GM21576 (cell line): ENCODE data around the gene AJAP1.
"Not testable (repeated sequence)": the region's sequence is repeated elsewhere in the genome, so short reads cannot be mapped to it uniquely, and the experiment has no call there.

Experiments
- ATAC-seq: cut with Tn5 transposase; IDR thresholded peaks from one replicate; pipeline ENCODE4 v1.9.1; 2021; ENCODE audit warnings: mild to moderate bottlenecking, moderate library complexity; ENCODE audit not compliant: unreplicated experiment

The AJAP1 gene

DNA sequence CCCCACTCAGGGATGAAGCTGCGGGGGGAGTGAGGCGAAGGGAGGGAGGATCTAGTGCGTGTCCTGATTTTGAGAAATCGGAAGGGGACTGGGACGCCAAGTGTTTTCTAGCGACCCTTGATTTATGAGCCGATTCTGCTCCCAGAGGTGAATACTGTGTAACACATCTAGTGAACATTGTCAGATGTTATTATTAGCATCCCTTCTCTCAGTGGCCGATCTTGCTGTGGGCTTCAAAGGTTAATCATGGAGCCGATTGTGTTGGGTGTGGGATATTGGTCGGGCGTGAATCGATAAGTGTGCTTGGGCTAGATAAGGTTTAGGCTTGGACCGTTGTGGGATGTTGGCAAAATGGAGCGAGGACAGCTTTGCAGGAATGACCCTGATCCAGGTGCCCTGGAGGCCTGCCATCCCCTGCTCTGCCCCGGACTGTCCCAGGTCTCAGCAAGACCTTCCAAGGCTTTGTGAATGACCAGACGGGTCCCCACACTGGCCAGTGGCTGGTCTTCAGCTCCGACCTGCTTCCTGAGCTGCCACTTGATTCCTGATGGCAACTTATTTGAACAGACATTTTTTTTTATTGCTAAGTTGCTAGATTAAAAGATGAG, 2.2 kb downstream of the AJAP1 start:
- ATAC-seq: no peak

DNA sequence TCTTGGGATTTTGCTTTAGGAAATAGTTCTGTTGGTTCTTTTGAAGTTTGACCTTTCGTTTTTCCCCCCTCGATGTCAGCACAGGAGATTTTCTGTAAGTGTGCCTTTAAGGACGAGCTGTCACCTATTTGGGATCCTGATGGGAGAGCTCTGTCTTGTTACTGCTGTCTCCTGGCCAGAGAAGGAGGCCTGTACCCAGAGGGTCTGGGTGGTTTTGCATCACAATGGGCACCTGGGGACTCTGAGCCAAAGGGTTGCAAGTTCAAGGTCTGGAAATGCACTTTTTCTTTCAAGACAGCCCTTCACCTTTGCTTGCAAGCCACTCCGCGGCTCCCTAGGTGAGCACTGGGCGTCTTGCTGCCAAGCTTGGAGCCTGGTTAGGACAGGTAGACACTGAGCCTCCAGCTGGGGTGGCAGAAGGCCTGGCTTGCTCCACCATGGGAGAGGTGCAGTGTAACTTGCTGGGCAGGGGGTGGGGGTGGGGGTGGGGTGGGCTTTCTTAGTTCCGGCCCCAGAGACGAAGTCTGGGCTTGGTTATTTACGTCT, 2.9 kb downstream of the AJAP1 start:
- no peak for ATAC-seq

DNA sequence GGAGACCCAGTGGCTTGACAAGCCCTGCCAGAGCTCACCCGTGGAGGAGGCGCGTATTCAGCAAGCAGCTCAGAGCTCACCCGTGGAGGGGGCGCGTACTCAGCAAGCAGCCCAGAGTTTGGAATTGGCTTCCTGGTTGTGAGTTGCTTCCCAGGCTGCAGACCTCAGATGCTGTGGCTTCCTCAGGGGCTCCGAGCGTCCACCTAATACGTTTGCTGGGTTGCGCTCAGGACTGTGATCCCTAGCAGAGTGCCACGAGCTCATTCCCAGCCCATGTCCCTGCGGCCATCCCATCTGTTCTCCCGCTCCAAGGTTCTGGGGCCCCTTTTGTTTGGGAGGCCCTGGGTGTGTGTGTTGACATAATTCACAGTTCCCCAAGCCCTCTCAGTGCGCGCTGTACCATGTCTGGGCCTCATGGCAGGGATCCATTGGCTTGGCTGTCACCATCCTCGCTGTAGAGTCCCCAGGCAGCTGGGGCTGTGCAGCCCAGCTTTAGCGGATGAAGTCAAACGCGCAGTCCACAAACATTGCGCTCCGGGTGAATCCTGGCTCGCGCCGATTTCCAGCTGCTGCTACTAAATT, 3.6 kb downstream of the AJAP1 start:
- ATAC-seq: no peak

DNA sequence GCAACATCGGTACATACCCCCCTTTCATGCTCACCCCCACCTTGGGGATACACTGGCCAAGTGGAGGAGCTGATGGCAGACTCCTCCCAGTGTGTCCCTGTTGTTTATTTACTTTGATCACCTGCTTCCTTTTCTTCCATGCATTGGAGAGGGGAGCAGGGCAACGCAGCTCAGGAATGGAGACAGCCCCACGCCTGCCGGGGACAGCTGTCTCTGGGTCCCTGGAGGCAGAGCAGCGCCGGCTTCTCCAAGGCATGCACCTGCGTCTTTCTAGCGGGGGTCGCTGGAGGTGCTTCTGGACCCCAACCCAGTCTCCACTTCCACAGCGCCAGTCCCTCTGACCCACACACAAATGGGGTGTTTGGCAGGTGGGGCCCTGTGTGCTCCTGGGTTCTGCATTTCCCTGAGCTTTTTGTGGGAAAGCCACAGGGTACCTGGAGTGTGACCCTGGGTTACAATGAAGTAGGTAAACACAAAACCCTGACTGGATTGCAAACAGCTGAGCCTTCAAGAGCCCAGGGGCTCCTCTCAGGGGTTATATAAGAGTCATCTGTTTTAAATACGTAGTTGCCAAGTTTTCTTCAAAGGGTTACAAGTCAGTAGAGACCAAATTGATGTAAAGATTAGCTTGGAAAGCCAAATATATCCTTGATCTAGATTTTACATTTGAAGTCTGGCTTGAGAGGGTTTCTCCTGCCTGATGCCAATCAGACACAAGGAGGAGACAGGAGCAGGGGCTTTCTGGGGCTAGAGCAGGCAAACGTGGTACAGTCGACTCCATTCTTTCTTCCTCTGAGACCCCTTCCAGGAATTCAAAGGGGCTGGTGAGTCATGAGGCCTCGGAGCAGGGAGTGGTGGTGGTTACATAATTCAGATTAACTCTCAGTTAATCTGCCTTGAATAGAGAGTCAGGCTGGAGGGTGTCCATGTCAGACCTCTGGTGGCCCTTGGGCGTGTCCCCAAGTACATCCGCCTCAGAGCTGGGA, 4.5 kb downstream of the AJAP1 start:
- no peak for ATAC-seq

DNA sequence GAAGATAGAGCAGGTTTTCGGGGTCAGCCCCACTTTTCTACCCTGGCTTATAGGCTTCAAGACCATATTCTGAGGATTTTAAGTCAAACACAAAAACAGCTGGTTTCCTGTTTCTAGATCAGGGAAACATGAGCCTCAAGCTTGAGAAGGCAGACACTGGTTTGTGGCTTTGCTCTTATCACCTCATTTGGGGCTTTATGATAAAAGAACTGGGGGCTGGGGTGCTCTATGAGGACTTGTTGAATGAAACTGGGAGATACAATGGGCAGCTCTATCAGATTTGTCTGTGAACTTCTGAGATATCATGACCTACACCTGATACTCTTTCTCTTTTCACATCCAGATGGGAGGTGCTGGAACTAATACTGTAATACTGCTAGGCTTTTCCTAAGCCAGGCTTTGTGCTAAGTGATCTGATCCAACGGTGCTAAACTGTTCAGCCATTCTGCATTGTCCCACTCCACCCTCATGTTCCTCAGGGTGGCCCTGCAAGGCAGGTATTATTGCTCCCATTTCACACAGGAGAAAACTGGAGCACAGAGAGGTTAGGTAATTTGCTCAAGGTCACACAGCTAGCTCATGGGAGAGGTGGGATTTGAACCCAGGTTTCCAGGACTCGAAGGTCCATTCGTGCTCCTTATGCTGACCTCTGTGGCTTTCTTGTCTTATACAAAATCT, 6.6 kb downstream of the AJAP1 start:
- ATAC-seq: no peak

DNA sequence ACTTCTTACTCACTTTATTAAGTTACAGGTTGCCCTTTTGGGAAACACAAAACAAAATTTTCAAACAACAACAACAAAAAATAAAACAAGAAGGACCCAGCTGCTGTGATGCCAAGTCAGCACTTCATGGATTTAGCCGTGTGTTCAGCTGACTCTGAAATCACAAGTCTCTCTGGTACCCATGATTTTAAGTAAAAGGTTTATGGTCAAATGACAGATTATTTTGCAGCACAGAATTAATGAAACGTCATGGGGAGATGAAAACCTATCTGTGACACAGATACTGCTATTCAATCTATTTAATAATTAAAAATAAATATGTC, 7.1 kb downstream of the AJAP1 start:
- ATAC-seq: no peak

DNA sequence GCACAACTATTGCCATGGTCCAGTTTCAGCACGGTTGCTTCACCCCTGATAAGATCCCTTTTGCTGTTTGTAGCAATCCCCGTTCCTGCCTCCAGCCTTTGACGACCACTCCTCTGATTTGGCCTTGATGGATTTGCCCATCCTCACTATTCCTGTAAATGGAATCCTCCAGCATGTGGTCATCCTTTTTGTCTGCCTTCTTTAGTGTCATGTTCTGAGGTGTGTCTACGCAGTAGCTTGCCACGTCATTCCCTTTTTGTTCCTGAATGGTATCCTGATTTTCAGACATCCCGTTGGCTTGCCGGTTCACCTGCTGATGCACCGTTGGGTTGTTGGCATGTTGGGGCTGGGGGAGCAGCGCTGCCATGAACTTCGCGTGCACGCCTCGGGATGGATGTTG, 7.8 kb downstream of the AJAP1 start:
- no peak for ATAC-seq

DNA sequence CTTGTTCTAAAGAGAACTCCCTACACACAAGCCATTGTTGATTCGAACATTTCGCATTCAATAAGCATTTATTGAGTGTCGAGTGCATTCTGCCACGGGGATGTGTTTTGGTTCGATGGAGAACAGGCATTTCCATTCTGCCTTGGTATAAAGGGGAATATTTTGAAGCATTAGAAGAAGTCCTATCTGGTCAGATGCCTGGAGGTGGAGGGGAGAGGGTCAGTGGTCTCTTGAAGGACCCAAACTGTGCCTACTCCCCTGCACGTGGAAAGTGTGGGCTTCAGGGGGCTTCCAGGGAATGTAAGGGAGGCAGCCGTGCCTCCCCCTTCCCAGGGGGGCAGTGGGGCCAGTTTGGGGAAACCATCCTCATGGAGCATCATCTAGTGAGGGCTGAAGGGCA, 8.3 kb downstream of the AJAP1 start:
- no peak for ATAC-seq

DNA sequence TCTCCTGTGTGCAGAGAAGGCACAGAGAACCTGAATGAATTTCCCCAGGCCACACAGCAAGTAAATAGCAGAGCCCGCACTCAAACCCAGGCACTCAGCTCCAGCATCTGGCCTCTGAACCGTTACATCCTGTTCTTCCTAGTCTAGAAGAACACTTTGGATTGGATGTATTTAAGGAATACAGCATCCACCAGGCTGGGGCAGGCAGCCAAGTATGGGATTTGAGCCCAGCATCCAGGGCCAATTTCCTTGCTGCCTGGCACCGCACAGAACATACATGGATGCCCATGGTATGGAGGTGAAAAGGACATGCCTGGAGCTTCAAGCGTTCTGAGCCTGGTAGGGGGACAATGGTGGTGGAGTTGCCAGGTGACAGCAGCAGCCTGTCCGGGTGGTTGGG, 9.7 kb downstream of the AJAP1 start:
- ATAC-seq: no peak

DNA sequence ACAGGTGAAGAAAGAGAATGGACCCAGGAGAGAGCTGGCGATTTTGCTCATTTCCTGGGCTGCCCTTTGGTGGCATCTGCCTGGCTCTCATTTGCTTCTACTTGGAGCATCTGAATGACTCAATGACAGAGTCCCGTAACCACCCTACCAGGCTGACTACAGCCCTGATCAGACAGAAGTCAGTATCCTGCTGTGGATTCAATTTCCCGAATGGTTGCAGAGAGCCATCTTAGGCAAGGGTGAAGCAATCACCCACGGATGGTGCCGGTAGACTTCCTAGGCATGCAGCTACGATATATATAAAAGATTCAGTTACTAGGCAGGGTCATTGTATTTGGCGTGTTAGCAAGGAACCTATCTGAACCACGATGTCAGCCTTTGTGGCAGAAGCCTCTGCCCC, 10.2 kb downstream of the AJAP1 start:
- ATAC-seq: no peak

DNA sequence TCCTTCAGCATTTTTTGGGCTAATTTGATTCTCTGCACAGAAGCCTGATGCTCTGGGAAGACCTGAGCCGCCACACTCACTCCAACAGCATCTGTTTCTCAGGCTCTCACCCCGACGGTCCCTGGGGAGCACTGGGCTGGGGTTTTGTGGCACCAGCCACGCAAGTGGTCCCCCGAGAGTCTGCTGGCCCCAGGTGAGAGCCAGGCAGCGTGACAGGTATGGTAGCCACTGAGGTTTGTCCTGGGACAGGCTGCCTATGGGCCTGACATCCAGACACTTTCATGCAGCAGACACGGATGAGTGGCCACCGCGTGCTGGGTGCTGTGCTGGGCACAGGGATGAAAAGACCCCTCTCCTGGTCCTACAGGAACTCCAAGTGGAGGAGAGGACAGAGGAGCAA, 11.0 kb downstream of the AJAP1 start:
- no peak for ATAC-seq

DNA sequence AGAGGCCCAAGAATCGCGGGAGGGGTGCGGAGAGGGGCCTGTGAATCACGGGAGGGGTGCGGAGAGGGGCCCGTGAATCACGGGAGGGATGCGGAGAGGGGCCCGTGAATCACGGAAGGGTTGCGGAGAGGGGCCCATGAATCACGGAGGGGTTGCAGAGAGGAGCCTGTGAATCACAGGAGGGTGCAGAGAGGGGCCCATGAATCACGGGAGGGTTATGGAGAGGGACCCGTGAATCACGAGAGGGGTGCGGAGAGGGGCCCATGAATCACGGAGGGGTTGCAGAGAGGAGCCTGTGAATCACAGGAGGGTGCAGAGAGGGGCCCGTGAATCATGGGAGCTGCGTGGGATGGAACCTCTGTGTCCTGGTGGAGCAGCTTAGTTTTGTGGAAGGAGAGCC, 12.3 kb downstream of the AJAP1 start:
- not testable (repeated sequence) for ATAC-seq

DNA sequence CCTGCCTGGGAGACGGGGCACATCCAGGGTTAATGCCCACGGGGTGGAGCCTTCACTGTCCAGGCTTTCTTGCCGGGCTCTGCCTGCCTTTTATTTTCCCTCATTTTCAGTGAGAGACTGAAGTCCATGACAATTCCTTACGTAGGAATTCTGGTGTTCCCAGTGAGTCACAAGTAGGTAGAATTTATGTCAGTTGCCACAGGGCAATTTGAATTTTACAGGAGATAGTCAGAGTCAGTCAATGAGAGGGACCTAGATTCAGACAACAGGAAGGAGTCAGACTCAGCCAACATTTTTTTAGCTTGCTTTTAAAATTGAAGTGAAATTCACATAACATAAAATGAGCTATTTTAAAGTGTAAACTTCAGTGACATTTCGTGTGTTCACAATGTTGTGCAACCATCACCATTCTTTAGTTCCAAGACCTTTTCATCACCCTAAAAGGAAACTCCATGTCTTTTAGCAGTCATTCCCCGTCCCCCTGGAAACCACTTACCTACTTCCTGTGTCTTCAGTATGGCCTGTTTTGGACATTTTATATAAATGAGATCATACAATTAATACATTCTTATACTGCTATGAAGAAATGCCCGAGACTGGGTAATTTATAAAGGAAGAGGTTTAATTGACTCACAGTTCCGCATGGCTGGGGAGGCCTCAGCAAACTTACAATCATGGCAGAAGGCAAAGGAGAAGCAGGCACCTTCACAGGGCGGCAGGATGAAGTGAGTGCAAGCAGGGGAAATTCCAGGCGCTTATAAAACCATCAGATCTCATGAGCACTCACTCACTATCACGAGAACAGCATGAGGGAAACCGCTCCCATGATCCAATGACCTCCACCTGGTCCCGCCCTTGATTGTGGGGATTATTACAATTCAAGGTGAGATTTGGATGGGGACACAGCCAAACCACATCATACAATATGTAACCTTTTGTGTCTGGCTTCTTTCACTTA, 14.6 kb downstream of the AJAP1 start:
- ATAC-seq: no peak

DNA sequence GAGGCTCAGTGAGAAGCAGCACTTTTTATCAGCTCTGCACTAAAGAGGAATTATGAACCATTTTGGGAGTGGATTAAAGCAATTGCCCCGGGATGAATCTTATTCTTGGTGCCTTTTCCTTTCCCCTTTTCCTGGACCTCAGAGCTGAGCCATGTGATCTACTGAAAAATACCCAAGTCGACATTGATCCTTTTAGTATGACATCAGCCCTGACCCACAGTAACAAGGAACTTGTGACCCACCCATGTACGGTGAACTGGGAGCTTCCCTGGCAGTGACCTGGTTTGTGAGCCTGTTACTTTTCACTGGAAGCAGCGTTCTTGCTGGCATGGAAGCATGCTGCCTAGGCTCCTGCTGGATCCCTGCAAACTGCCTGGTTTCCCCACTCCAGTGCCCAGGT, 15.9 kb downstream of the AJAP1 start:
- no peak for ATAC-seq

DNA sequence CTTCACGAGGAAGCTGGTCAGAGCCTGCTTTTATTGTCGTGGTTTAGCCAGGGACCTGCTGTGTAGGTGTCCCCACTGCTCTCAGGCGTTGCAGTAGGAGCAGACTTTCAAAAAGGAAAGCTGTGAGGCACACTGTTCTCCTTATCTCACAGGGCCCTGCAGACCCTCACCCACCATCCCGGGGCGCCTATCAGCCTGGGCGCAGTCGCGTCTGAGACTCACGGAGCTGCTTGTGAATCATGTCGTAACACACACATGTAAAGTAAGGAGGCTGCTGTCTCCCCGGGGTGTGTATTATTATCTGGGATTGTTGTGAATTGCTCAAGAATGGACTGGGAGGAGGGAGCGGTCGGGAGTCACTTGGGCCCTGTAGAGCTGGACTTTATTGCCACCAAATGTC, 17.4 kb downstream of the AJAP1 start:
- ATAC-seq: no peak

DNA sequence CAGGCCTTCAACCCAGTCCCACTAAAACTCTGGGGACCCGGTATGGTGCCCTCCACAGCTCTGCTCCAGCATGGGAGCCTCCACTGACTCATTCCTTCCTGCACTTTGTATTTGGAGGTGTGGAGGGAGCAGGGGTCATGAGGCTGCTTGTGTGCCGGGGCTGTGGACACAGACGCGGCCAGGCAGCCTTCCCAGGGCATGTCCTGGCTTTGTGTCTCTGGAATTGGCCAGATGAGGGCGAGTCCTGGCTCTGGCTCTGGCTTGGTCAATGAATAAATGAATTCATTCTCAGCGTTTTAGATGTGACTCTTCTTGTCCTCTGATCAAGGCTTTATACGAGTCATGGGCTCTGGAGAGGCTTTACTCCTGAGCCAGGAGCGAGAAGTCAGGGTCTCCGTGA, 19.1 kb downstream of the AJAP1 start:
- no peak for ATAC-seq

DNA sequence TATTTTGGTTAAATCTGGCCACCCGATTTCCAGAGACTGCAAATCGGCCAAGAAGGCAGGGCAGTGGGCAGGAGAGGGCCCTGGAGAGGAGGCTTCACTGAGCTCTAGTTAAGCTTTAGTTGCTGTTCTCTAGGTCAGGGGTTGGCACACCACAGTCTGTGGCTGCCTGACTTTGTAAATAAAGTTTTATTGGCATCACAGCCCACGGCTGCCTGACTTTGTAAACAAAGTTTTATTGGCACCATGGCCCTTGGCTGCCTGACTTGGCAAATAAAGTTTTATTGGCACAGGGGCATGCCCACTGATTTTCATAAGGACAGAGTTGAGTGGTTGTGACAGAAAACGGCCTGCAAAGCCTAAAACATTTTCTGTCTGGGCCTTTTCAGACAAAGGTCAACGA, 19.7 kb downstream of the AJAP1 start:
- ATAC-seq: no peak

DNA sequence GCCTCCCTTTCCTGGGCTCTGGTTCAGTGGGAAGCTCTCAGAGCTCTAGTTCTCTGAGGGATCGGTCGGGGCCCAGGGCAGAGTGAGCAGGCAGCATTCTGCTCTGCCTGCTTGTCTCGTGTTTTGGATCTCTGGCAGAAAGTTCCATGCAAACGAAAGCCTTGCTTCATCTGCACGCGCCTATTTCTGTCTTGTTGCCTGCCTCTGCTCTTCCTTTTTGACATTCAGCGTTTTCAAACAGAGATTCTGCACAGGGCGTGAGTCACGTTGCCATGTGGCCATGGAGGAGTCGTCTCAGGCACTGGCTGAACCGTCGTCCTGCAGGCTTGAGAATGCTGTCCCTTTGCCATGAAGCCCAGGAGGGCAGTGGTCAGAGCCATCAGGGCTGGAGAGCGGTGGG, 20.3 kb downstream of the AJAP1 start:
- ATAC-seq: no peak

DNA sequence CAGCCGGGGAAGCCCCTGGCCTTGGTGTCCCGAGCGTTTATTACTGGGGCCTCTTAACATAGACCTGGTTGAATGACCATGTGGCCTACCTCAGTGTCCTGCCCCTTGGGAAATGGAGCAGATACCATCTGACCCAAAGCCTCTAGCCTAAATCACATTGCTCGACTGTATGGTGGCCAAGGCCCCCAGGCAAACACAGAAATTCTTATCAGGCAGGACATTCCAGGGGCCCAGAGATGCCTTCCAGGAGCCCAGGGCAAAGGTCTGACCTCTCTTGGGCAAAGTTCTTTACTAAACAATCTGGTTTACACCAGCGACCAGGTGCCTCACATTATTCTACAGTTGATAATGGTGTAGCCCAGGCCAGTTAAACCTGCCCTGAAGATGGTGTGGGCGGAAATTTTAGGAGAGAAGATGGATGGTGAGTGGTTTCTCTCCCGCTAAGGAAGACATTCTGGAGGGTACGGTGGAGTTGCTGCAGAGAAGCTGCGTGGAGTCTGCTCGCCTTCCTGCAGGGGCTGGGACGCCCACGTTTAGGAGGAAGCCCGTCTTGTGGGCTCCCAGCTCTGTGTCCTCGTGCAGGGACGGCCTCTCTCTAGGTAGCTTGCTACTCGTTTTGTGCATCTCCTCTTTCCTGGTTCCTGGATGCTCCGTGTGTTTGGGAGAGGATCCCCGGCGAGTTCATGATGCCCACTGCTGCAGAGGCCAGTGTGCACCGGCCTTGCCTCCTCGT, 21.2 kb downstream of the AJAP1 start:
- ATAC-seq: no peak

DNA sequence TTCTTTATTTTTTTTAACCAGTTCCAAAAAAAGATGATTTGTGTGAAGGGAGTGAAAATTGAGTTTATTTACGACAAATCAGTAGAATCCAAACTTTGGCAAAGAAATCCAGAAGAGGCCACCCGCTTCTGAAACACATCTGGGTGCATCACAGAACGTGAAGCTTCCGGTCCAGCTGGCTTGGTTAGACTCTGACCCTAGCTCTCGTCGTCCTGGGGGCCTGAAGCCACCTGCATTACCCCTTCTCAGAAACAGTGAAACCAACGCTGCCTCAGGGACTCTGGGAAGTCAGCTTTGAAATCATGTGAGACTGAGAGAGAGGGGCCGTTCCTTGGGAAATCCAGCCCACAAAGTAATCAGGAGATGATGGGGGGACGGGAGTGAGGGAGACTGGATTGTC, 21.8 kb downstream of the AJAP1 start:
- no peak for ATAC-seq
